Measurements from ENCODE around the gene GBF1. TPM values are rescaled to one million over a fixed set of nuclear protein-coding genes. Genes with fewer than 3 reads are reported as not detected.

The GBF1 gene
- total and polyA plus RNA-seq, 2 donors (not counting 1 experiment from before 2014, with no cell fraction given): 20.8 to 39.3 TPM

GRCh38 chr10:102413806-102414561, 168.7 kb downstream of the GBF1 start:
- Histone ChIP-seq H3K4me1 (ENCODE audit: control insufficient read depth in 2 of 2, insufficient read depth in 2 of 2, low read length in 2 of 2) (peaks cover 28% of the 10 kb centered on the region in 2 donors), H3K4me2 (replicated peaks; ENCODE audit: low read depth, low read length, poor library complexity, severe bottlenecking) (no peak overlapping the region), H3K36me3 (replicated peaks in 1 of 2; ENCODE audit: control extremely low read depth in 1 of 2, control insufficient read depth in 1 of 2, extremely low read depth in 1 of 2, insufficient read depth in 2 of 2, low read length in 1 of 2) (no peaks in the 10 kb centered on the region), H4K20me1 (ENCODE audit: control insufficient read depth, insufficient read depth, low read length, poor library complexity, severe bottlenecking) (no peaks in the 10 kb centered on the region), H3K9me3 (ENCODE audit: control extremely low read depth in 1 of 3, control insufficient read depth in 2 of 3, insufficient read depth in 1 of 3, low read length in 2 of 3) (peaks cover 0 to 19% (median 0%) of the 10 kb centered on the region in 3 donors), H3K9ac (ENCODE audit: low read length) (no peak overlapping the region), H3K79me2 (ENCODE audit: control insufficient read depth, insufficient read depth, low read length) (no peaks in the 10 kb centered on the region), H3K27me3 (replicated peaks in 1 of 4; ENCODE audit: control extremely low read depth in 1 of 4, control insufficient read depth in 3 of 4, insufficient read depth in 4 of 4, low read length in 3 of 4) (peaks cover 0 to 92% (median 53%) of the 10 kb centered on the region in 4 experiments), H2AFZ (ENCODE audit: insufficient read depth, low read depth, low read length, poor library complexity, severe bottlenecking) (no peak overlapping the region), H3K27ac (ENCODE audit: low read length in 2 of 2) (no peak overlapping the region), H3K4me3 (ENCODE audit: control extremely low read depth in 1 of 5, extremely low read depth in 1 of 5, insufficient read depth in 1 of 5, low read depth in 2 of 5, low read length in 4 of 5) (no peak overlapping the region)
- H3K4me3 Mint-ChIP-seq: no peak overlapping the region
- H3K4me1 Mint-ChIP-seq: peaks cover 30% of the 10 kb centered on the region
- ChIA-PET CTCF (interaction anchor here (1.0 to 5.0 kb wide), 3 partner anchors 8 to 13 kb away, joined by 6 to 35 read pairs (median 10); no protein-coding TSS in a partner anchor), POLR2A (interaction anchor here (0.6 kb wide), 1 partner anchor 13 kb away, joined by 3 read pairs; no protein-coding TSS in a partner anchor)
- intact Hi-C loops (cut with micrococcal nuclease): no loop called here
- ATAC-seq (ENCODE audit: low read depth) (no peak), DNase-seq (peak; percentile 16)
- H3K27me3 Mint-ChIP-seq: peaks cover 64% of the 10 kb centered on the region
- no peaks in the 10 kb centered on the region for H3K9me3 Mint-ChIP-seq (ENCODE audit: insufficient read depth)
- TF ChIP-seq EZH2 (IDR thresholded peaks at IDR 0.05; ENCODE audit: borderline replicate concordance, insufficient read depth, low read depth, low read length, poor library complexity, severe bottlenecking) (no peak), CTCF (IDR thresholded peaks at IDR 0.05) (no peak)
- WGBS (ENCODE audit: insufficient coverage): 98% methylated on average over 16 of the region's 16 CpGs
- H3K27ac Mint-ChIP-seq: no peak overlapping the region

GRCh38 chr10:102414749-102415148, 169.4 kb downstream of the GBF1 start:
- peaks cover 30% of the 10 kb centered on the region in 2 donors for H3K4me1 ChIP-seq (ENCODE audit: control insufficient read depth in 2 of 2, insufficient read depth in 2 of 2, low read length in 2 of 2)
- no peaks in the 10 kb centered on the region for H3K79me2 ChIP-seq (ENCODE audit: control insufficient read depth, insufficient read depth, low read length)
- POLR2A ChIA-PET: interaction anchor here (0.6 kb wide), 1 partner anchor 20 kb away, joined by 4 read pairs; no protein-coding TSS in a partner anchor
- H3K4me3 ChIP-seq (ENCODE audit: control extremely low read depth in 1 of 5, extremely low read depth in 1 of 5, insufficient read depth in 1 of 5, low read depth in 2 of 5, low read length in 4 of 5): no peak overlapping the region
- no peak overlapping the region for H3K4me2 ChIP-seq (replicated peaks; ENCODE audit: low read depth, low read length, poor library complexity, severe bottlenecking)
- H4K20me1 ChIP-seq (ENCODE audit: control insufficient read depth, insufficient read depth, low read length, poor library complexity, severe bottlenecking): peaks cover under 1% of the 10 kb centered on the region
- H3K27ac ChIP-seq (ENCODE audit: low read length in 2 of 2): no peak overlapping the region
- no peak overlapping the region for H3K9ac ChIP-seq (ENCODE audit: low read length)
- Mint-ChIP-seq H3K27me3 (peaks cover 60% of the 10 kb centered on the region), H3K9me3 (ENCODE audit: insufficient read depth) (no peaks in the 10 kb centered on the region), H3K4me3 (no peak overlapping the region), H3K4me1 (peaks cover 33% of the 10 kb centered on the region), H3K27ac (no peak overlapping the region)
- intact Hi-C loops (cut with micrococcal nuclease): no loop called here
- H3K36me3 ChIP-seq (replicated peaks in 1 of 2; ENCODE audit: control extremely low read depth in 1 of 2, control insufficient read depth in 1 of 2, extremely low read depth in 1 of 2, insufficient read depth in 2 of 2, low read length in 1 of 2): no peaks in the 10 kb centered on the region
- 49% methylated on average over 20 of the region's 20 CpGs for WGBS (ENCODE audit: insufficient coverage)
- DNase-seq (no peak), ATAC-seq (ENCODE audit: low read depth) (no peak)
- CTCF ChIA-PET: interaction anchor here (0.6 to 1.2 kb wide), 4 partner anchors 11 to 50 kb away, joined by 3 to 4 read pairs (median 3); no protein-coding TSS in a partner anchor
- peaks cover 0 to 90% (median 50%) of the 10 kb centered on the region in 4 experiments for H3K27me3 ChIP-seq (replicated peaks in 1 of 4; ENCODE audit: control extremely low read depth in 1 of 4, control insufficient read depth in 3 of 4, insufficient read depth in 4 of 4, low read length in 3 of 4)
- H3K9me3 ChIP-seq (ENCODE audit: control extremely low read depth in 1 of 3, control insufficient read depth in 2 of 3, insufficient read depth in 1 of 3, low read length in 2 of 3): peaks cover 0 to 26% (median 0%) of the 10 kb centered on the region in 3 donors
- no peak for TF ChIP-seq EZH2 (IDR thresholded peaks at IDR 0.05; ENCODE audit: borderline replicate concordance, insufficient read depth, low read depth, low read length, poor library complexity, severe bottlenecking)
- H2AFZ ChIP-seq (ENCODE audit: insufficient read depth, low read depth, low read length, poor library complexity, severe bottlenecking): no peak overlapping the region
